Ovary (tissue), 9 donors: ENCODE data around the gene WHRN. TPM values are rescaled to one million over a fixed set of nuclear protein-coding genes. Genes with fewer than 3 reads are reported as not detected.

Source experiments
- DNase-seq, 5 donors: peaks; one replicate each; pipeline ENCODE4 v3.0.0-alpha.2; 2019 to 2020
- H3K27ac ChIP-seq, 2 donors: fragments of 200-600 bp; one replicate each; pipeline versions ENCODE4 v1.5.1 to v1.8.0; 2019 to 2022
- H3K27me3 ChIP-seq: fragments of 200-600 bp; one replicate; pipeline ENCODE4 v1.8.0; 2022
- H3K36me3 ChIP-seq: fragments of 200-600 bp; sonication (generic); one replicate; pipeline ENCODE4 v1.5.1; 2019
- H3K4me1 ChIP-seq: one replicate; pipeline ENCODE4 v1.8.1; 2013; ENCODE audit warnings: mild to moderate bottlenecking, moderate library complexity; ENCODE audit not compliant: insufficient read depth
- H3K4me3 ChIP-seq: fragments of 200-600 bp; sonication (generic); one replicate; pipeline ENCODE4 v1.5.1; 2017
- H3K9me3 ChIP-seq, 2 donors: fragments of 200-600 bp in 1 of 2; sonication (generic) in 1 of 2; one replicate each; pipeline versions ENCODE4 v1.5.1 to v1.8.1; 2013 to 2019; ENCODE audit warnings: mild to moderate bottlenecking in 1 of 2, moderate library complexity in 1 of 2
- CTCF ChIP-seq, 3 donors: fragments of 450-650 bp in 2 of 3; fragments of 200-600 bp in 1 of 3; IDR thresholded peaks; one replicate each; pipeline versions ENCODE4 v1.5.1 to v1.8.0; 2016 to 2022; ENCODE audit warnings: antibody characterized with exemption in 3 of 3, mild to moderate bottlenecking in 1 of 3
- EP300 ChIP-seq: sonication (generic); formaldehyde crosslinking; IDR thresholded peaks from one replicate; pipeline ENCODE4 v1.6.1; 2017; ENCODE audit warnings: antibody characterized with exemption
- POLR2A ChIP-seq: fragments of 450-650 bp; IDR thresholded peaks from one replicate; pipeline ENCODE4 v1.6.1; 2017; ENCODE audit warnings: antibody characterized with exemption, mild to moderate bottlenecking, moderate library complexity
- WGBS, 3 donors: extraction: QIAGEN DNeasy Blood & Tissue Kit in 1 of 3; methylation state at CpG; one replicate each; pipeline versions ENCODE4 v1.1.5 to v1.1.7; 2013 to 2017; 5-methylcytosine and 5-hydroxymethylcytosine counted together
- intact Hi-C, 4 donors: fragments of 100-400 bp; cut with DNase I; formaldehyde crosslinking; loops; one replicate each; pipeline versions ENCODE4 v1.11.0 to v1.15.1; 2022 to 2023
- polyA plus RNA-seq, 2 donors: library from polyadenylated mRNA; stranded (reverse); fragments of 200-250 nt in 1 of 2; fragments of 350-450 nt in 1 of 2; fragmentation: Illumina TruSeq in 1 of 2; extraction: RNeasy Lipid Tissue Mini Kit (QIAGEN cat#74804) in 1 of 2; gene quantifications; one replicate each; pipeline ENCODE4 v1.2.3, GENCODE V29; 2013 to 2014
- total RNA-seq, 7 donors: library from RNA; depleted of rRNA in 2 of 7; stranded (reverse); fragments of >200 nt in 2 of 7; fragmentation: NEBNext Ultra II Directional in 3 of 7; extraction: Animal tissue kit (Norgen Biotek cat#: 25700) in 3 of 7; gene quantifications; one replicate each; pipeline versions ENCODE4 v1.1.0 to v1.2.4, GENCODE V29; 2016 to 2023
- donor health status: DM: no; HTN: no; CAD: no; lungs with moderate emphysema.
- donor health status: DM: no; HTN: no; CAD: no.
- donor health status: Bipolar disorder and iron deficiency.
- donor health status: DM: yes; HTN: yes; CAD: no.
- donor health status: DM: no; HTN: no; CAD: no.
- donor health status: DM: yes; HTN: yes; CAD: no.

Gene WHRN
- total and polyA plus RNA-seq, 9 donors = 1.7 to 28.5 (median 20.3) TPM

- intact Hi-C loops = no loop called here
- no peaks in the 10 kb centered on the region for H3K27me3 ChIP-seq
- peaks cover 5% of the 10 kb centered on the region for H3K4me1 ChIP-seq
- DNase-seq = no peak
- H3K36me3 ChIP-seq = no peaks in the 10 kb centered on the region
- WGBS, 3 donors = 94 to 100% (median 98%) methylated on average over 1 of the region's 1 CpG
- H3K4me3 ChIP-seq = no peak overlapping the region
- TF ChIP-seq CTCF (IDR thresholded peaks at IDR 0.05) = no peak
- TF ChIP-seq POLR2A = no peak
- no peak for TF ChIP-seq EP300
- no peak overlapping the region for H3K27ac ChIP-seq
- no peaks in the 10 kb centered on the region for H3K9me3 ChIP-seq
Measured at GRCh38 chr9:114451707-114452031, 53.6 kb downstream of the WHRN start.

DNA sequence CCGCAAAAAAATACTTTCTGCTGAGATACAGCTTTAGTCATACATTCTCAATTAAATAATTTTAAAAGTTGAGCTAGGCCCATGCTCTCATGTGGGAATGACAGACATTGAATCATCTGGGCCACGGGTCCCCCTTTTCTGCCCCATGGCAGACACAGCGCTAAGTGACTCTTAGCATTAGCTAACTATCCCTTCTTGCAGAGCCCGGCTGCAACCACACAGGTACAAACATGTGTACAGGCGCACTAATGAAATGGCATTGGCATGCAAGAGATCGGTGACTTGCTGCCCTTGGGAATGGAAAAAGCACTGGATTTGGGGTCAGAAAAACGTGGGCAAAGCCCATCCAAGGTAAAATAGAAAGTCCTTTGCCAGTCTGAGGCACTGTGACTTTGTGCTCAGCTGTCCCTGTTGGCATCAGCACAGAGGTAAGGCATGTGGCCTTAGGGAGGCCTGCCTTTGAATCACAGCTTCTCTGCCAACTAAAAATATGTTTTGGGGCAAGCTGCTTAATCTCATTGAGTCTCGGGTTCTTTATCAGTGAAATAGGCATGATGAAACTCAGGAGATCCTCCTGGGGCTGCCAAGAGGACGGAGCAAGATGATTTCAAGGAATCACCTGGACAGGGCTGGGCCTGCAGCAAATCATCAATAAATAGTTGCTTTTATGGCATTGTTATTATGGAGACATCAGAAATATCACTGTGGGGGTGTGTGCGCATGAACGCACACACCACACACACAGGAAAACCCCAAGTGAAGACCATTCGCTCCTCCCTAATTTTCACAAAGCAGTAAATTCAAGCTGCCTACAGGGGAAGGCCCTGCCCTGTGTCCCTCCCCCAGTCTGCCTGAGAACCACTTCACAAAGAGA, 54.2 kb downstream of the WHRN start:
- H3K9me3 ChIP-seq = no peaks in the 10 kb centered on the region
- no peaks in the 10 kb centered on the region for H3K36me3 ChIP-seq
- H3K27ac ChIP-seq = no peak overlapping the region
- no peaks in the 10 kb centered on the region for H3K27me3 ChIP-seq
- no peak for DNase-seq
- WGBS, 3 donors = 77 to 81% (median 79%) methylated on average over 12 of the region's 12 CpGs
- H3K4me1 ChIP-seq = peaks cover 7% of the 10 kb centered on the region
- H3K4me3 ChIP-seq = no peak overlapping the region
- intact Hi-C loops = no loop called here
- TF ChIP-seq POLR2A (no peak), EP300 (no peak), CTCF (IDR thresholded peaks at IDR 0.05) (no peak)

- no peaks in the 10 kb centered on the region for H3K27me3 ChIP-seq
- no peak overlapping the region for H3K4me3 ChIP-seq
- 84 to 89% (median 85%) methylated on average over 3 of the region's 3 CpGs for WGBS, 3 donors
- intact Hi-C loops = no loop called here
- peaks cover 7% of the 10 kb centered on the region for H3K4me1 ChIP-seq
- H3K9me3 ChIP-seq = no peaks in the 10 kb centered on the region
- H3K36me3 ChIP-seq = no peaks in the 10 kb centered on the region
- H3K27ac ChIP-seq = no peak overlapping the region
- TF ChIP-seq CTCF (IDR thresholded peaks at IDR 0.05) = no peak
- no peak for TF ChIP-seq EP300
- TF ChIP-seq POLR2A = no peak
- DNase-seq = no peak
Measured at GRCh38 chr9:114450181-114450580, 55.1 kb downstream of the WHRN start.

DNA sequence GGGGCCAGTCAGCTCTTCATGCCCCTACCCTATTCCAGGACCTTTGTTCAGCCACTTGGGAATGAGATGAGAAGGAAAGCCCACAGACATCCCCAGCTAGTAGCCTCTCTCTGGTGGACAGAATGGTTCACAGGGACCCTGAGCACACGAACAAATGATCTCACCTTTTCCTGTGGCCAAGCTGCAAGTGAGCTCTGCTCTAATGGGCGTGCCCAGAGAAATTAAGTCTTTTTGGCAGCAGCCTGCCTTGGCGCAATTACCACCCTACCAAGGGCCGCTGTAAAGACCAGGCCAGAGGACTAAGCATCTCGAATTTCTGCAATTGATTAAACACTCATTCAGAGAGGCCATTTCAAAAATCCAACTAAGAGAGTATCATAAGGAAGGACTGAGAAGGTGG, 56.0 kb downstream of the WHRN start:
- no peak for TF ChIP-seq EP300
- TF ChIP-seq POLR2A = no peak
- no peak for TF ChIP-seq CTCF (IDR thresholded peaks at IDR 0.05)
- Histone ChIP-seq H3K4me3 (no peak overlapping the region), H3K36me3 (no peaks in the 10 kb centered on the region), H3K9me3 (no peaks in the 10 kb centered on the region), H3K4me1 (peaks cover 7% of the 10 kb centered on the region), H3K27me3 (no peaks in the 10 kb centered on the region), H3K27ac (no peak overlapping the region)
- WGBS, 3 donors = 78 to 92% (median 85%) methylated on average over 5 of the region's 5 CpGs
- no peak for DNase-seq
- intact Hi-C loops = no loop called here
